HG03066 (cell line): ENCODE data around the gene CUEDC1.
"Not testable (repeated sequence)": the region's sequence is repeated elsewhere in the genome, so short reads cannot be mapped to it uniquely, and the experiment has no call there.

ENCODE experiments used
- ATAC-seq: cut with Tn5 transposase; IDR thresholded peaks from one replicate; pipeline ENCODE4 v1.9.1; 2021; ENCODE audit warnings: low read depth; ENCODE audit not compliant: unreplicated experiment

The CUEDC1 gene

DNA sequence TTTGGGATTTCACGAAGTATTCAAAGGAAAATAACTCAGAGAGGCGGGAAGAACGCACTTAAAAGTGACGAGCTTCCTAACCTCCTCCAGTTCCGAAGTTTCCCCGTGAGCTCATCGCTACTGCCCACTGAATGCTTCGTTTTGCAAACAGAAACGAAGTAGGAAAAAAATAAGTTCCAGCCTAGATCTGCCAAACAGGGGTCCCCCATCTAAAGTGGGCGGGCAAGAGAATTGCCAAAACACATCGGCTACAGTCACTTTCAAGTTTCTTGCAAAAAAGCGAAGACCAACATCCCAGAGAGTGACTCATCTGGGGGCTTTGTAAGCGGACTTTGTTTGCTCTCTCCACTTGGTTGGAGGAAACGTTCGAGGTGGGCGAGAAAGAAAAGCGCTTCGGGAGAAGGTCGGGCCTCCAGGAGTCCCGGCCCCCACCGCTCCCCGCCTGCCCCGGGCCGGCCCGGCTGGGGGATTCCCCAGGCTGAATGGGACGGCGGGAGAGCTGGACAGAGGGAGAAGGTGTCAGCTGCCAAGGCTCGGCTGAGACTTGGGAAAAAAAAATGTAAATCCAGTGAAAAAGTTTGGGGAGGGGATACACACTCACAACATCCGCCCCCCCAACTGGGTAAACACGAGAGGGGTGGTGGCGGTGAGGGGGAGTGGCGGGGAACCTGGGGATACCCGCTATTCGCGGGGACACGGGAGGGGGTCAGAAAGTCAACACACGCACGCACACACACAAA lies 31.8 kb upstream of the CUEDC1 start:
- no peak for ATAC-seq

DNA sequence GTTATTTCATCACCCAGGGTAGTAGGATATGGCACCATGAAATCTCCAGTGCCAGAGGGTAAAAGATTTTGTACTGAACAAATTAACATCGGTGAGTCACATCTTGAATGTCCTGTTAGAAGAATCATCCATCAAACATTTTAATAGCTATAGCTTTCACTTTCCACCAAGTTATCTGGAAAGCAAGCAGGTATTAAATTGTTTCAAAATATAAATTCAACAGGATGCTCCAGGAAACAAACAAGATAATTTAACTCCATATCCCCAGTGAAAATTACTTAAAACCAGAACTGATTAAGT lies 30.4 kb upstream of the CUEDC1 start:
- no peak for ATAC-seq

DNA sequence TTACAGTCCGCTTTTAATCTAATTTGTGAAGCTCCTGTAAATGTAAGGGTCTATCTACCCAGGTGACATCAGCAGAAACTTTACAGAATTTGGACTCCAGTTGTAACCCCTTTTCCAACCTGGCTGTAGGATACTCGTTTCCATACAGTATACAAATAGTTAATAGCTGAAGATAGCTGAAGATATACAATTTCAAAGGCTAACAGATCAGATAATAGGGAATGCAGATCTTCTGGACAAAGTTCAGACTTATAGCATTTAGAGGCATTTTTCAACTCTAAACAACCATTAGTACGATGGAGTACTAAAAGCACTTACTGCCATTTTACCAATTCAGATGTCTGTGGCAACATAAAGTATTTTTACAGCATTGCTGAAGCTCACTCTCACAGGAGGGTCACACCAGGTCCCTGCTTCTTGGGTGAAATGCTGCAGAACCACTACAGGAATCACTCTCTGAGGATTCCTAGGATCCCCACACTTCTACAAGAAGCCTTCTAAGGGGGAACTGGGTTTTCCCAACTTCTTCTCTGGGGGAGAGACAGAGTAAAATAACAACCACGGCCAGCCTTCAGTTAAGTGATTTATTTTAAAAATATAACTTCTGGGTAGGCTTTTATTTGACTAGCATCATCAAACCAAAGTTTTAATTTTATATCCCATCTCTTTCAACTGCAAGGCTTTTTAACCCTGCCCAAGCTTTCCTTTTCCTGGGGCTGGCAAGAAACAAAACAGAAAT lies 29.9 kb upstream of the CUEDC1 start:
- ATAC-seq, result no peak

DNA sequence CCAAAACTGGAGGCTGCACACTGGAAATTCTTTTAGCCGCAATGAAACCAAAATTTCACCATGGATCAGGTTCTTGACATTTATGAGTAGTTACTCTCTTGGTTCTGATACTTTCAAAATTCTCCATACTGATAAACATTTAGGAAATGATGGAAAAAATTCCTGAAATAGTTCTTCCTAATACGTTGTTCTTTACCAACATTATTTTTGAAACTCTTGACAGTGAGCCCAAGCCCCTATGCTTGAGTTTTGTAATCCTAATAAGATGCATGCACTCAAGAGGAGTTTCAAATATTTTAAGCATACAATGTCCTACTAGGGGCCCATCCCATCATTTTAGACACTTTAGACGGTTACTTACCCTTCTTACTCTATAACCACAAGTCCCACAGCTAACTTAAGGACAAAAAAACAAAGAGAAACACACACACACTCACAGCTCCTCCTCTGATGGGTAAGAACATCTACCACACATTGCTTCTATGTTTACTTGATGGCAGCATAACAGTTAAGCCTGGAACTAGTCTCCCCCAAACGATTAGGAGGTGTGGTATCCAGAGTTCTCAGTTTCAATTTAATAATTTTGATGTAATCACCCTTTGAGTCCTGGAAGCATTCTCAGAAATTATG lies 29.2 kb upstream of the CUEDC1 start:
- no peak for ATAC-seq

DNA sequence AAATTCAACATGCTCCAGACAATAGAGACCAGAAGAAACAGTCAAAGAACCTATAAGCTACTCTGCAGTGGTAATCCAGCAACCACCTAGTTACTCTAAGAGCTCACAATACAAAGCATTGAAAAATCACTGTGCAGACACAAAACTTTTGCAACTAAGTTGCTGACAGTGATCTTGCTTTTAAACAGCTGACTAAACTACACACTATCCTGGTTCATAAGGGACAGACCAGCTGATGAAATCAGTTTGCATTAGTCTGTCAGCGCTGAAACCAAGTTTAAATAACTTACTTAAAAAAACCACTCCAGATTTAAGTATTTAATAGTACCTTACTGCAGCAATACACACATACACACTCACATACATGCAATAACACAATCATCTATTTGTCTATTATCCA lies 28.2 kb upstream of the CUEDC1 start:
- no peak for ATAC-seq

DNA sequence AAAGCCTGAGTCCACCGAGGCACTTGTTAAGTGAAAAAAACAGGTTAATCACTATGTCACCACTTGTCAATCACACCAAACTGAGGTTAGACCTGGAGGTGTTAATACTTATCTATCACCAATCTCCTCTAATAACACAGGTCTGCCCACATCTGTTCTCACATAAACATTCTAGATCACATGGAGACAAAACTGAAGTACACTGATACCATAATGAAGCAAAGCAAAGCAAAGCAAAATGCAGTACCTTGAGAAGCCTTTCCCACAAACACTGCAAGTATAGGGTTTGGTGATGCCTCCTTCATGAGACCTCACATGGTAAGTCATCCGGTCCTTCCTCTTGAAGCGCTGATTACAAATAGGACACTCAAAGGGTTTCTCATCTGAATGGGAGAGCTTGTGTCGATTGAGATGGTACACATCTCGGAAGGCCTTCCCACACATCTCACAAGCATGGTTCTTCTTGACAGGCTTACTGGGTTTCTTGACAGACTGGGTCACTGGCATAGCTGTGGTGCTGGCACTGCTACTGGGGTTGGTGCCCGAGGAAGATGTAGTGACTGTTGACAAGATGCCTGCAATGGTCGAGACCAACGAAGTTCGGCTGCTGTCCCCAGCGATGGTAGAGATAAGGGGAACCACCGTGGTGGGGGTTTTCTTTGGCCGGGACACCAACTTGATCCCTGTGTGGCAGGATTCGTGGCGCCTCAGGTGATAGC lies 27.4 kb upstream of the CUEDC1 start:
- ATAC-seq, result no peak

DNA sequence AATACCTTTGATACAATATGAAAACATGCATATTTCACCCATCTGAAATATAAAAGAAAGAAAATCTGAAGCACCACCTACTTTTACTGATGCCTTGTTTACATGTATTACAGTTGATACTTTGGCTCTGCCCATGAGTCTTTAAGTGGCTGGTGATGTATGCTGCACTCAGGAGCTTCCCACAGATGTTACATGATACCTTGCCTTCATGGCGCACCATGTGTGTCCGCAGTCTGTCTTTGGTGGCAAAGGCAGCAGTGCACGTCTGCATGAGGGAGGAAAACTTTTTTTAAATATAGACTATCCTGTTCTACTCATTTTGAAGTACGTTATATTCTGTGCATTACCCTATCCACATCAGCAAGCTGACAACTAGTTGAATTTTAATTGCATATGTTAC lies 25.3 kb upstream of the CUEDC1 start:
- ATAC-seq, result no peak

DNA sequence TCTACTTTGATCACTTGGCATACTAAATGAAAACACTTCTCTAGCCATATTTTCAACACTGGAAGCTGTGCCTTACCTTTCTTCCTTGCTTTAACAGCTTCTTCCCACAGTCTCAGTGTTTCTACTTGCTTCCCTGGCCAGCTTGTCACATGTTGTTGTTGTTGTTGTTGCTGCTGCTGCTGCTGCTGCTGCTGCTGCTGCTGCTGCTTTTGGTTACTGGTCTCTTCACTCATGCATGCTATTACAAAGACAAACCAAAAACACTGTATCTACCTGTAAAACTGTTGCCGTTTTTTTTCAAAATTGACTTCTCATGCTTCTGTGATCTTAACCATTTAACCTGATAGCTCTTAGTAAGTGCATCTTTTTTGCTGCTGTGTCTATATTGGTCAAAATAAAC lies 23.9 kb upstream of the CUEDC1 start:
- no peak for ATAC-seq

DNA sequence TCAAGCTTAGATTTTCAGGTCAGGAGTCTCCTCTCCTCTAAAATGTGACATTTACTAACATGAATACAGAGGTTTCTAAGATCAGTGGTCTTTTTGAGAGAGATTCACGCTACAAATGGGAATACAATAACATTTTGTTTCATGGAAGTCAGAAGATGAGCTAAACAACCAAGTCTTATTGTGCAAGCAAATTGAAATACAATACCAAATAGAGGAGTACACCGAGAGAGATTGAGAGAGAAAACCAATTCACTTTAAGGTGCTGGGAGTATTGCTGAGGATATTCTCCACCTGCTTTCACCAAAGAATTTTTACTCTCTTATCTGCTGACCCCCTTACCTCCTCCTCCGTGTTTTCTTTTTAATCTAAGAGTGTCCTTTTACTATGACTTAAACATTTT lies 21.4 kb upstream of the CUEDC1 start:
- ATAC-seq, result no peak

DNA sequence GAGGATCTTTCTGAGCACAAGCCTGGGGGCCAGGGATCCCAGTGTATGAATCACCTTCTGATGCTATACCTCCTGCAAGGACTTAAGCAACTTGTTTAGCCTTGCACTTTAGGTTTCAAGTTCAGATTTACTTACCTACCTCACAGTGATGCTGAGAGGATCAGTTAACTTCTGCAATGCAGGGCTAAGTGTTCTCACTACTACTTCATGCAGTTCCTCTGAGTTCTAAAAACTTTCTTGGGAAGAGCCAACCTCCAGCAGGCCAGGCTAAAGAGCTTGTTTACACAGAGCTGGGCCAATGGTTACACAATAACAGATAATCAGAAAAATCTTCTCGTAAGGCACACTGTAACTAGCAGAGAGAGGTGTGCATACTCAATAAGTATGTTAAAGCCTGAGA lies 19.8 kb upstream of the CUEDC1 start:
- no peak for ATAC-seq

DNA sequence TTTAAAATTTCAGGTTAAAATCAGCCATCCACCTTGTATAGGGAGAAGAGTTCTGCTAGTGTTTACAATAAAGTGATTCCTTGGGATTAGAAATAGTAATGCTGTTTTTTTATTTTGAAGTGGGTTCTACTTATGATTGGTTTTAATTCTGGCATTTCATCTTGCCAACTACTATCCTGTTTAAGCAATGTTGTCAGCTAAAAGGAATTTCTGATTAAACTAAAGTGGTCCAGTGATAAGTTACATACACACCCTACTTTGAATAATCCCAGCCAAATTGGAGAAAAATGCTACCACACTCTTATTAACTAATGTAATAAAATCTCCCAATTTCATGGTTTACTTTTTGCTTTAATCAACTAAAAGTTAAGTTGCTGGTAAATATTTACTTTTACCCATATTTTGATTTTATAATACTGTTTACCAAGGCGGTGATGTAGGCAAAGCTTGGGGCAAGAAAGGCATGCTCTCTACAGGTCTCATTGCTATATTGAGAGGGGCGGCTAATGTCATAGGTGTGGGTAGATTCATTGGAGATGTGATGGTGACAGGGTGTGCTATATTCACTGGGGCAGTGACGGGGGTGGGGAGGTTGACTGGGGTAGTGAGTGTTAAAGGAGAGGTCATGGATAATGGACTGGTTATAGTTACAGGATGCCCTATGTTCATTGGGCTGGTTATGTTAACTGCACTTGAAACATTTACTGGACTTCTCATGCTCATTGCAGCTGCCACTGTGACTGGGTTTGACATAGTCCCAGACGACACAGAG lies 19.0 kb upstream of the CUEDC1 start:
- ATAC-seq, result not testable (repeated sequence)

DNA sequence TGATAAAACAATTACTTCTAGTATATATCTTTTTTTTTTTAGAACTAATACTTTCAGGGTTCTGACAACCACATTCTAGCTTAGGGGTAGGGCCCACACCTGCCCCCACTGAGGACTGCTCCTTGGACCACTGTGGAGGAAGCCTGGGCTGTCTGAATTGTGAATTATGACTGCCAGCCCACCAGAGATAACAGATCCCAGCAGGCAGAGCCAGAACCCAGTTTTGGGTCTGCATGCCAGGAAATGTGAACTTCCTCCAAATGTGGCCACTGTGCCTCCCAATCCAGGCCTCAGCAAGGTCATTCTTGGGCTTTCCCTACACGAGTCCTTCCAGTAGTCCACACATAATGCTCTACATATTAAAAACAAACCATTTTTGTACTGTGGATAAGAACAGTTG lies 16.9 kb upstream of the CUEDC1 start:
- ATAC-seq, result no peak

DNA sequence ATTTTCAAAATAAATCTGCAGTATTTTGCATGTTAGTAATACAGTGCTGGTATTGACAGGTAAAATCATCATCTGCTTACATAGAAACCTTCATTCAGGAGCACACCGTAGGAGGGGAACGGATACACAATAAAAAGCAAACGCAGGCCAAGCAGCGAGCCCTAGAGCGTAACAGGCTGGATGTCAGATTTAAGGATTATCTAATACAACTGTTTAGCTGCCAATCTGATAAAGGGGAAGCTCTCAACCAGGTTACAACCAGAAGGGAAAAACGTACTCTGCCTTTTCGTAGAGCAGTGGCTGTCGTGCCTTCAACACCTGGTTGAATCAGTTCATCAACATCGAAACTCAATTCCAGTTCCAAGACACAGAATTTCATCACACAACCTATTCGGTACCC lies 16.4 kb upstream of the CUEDC1 start:
- ATAC-seq, result no peak

DNA sequence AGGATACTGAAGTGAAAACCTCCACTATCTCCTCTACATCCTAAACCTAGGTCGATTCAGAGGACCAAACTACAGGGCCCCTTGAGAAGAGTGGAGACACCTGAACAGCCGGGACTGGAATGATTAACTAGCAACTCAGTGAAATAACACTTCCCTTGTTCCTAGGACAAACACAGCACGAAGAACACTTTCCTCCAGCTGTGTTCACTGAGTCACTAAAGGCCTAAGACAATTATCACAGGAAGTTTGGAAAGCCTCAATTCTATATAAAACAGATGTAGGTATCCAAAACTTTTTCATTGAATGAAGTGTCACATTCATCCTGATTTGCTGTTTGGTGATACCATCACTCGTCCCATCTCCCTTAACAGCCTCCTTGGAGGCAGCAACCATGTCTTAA lies 15.5 kb upstream of the CUEDC1 start:
- ATAC-seq, result no peak

DNA sequence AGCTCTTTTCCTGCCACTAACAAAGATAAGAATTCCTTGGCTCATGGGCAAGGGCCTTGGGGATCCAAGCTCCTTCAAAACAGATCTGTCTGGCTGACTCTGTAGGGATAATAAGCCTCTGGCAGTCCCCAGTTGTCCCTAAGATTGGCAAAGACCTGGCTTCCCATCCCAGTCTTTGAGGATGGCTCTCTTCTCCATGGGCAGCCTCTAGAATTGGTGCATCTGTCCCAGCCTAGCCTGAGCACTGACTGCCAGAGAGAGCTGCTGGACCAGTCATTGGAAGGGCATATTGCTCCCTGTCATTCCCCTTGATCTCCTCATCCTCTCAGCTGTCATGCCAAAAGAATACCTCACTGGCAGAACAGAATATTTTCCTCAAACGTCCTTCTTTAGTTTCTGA lies 13.2 kb upstream of the CUEDC1 start:
- ATAC-seq, result no peak

DNA sequence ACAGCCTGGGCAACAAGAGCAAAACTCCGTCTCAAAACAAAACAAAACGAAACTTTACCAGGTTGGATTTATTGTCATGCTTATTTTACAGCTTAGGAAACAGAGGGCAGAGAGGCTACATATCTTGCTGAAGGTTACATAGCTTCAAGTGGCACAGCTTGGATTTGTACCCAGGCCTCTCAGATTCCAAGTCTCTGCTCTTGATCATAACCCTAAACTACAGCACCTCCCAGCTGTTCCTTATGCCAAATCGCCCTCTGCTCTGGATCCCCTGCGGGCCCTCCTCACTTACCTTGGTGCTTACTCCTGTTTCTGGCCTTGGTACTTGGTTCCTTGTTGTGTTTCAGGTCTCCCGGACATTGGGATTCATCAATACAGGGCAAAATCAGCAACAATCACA lies 11.7 kb upstream of the CUEDC1 start:
- no peak for ATAC-seq

DNA sequence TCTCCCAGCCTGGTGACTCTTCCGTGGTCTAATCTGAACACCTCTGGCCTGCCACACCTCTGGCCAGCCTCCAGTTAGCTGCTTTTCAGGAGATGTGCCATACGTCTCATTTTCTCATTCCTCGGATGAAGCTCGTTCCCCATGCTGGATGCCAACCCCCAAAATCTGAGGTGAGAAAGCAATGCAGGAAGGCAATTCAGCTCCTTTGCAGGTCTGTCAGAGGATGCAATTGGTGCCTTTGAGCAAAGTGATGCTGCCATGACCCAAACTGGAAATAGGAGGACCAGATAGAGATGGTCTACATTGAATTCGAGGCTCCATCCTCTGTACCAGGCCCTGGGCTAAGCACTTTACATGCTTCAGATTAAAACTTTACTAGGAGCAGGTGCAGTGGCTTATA lies 11.0 kb upstream of the CUEDC1 start:
- ATAC-seq, result no peak

DNA sequence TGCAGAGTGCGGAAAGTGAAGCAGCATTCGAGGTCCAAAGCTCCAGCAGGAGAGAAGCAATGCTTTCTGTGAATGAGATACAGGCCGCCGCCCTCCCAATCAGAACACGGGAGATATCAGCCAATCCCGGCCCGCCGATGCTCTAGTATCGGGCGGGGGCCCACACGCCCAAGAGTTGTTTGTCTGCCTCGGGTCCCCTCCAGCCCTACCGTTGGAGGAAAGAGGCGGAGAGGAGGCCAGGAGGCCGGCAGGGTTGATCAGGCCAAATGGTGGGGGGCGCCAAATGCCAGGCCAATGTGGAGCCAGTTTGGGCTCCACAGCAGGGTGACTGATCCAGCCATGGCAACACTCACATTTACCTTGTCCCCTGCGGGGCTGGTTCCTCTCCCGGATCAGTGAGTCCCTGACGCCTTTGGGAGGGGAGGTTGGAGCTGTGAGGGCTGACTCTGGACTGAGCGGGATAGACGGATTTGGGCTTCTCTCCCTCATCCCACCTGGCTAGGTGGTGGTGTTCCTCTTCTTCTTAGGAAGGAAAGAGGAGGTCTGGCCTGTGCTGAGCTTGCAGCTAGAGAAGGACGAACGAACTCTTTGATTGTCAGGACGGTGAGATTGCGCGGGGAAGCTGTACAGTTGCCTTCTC lies 10.4 kb upstream of the CUEDC1 start:
- no peak for ATAC-seq

DNA sequence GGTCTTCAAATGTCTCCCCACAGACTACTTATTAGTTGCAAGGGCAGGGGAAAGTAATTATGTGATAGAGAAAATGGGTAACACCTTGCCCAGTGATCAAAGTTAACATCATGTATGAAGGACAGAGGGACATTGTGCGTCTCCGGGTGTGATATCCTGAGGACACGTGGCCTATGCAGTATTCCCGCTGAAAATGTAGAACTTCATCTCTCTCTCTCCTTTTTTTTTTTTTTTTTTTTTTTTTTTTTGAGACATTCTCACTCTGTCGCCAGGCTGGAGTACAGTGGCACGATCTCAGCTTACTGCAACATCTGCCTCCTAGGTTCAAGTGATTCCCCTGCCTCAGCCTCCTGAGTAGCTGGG lies 7.9 kb upstream of the CUEDC1 start:
- no peak for ATAC-seq
